NB4 (cell line): ENCODE data around the gene ZNF318.

Experiments used
- DNase-seq: peaks from one replicate; pipeline ENCODE4 v3.0.0; 2010; ENCODE audit warnings: low read depth
- H3K4me3 ChIP-seq: one replicate; pipeline ENCODE4 v1.5.1; 2011; ENCODE audit warnings: mild to moderate bottlenecking, low read depth, low read length, moderate library complexity
- MAX ChIP-seq: IDR thresholded peaks from 2 replicates; pipeline ENCODE4 v1.6.1; 2011; ENCODE audit warnings: low read depth, low read length
- MYC ChIP-seq: IDR thresholded peaks from 2 replicates; pipeline ENCODE4 v1.6.1; 2011; ENCODE audit warnings: low read depth, low read length
- POLR2A ChIP-seq: IDR thresholded peaks from 2 replicates; pipeline ENCODE4 v1.6.1; 2011; ENCODE audit warnings: mild to moderate bottlenecking; ENCODE audit not compliant: insufficient read length; ENCODE audit errors: extremely low read depth
- TF ChIP-seq, protein P1 (sequence below): IDR thresholded peaks from one replicate; pipeline ENCODE4 v1.5.1; 2012; ENCODE audit warnings: low read depth, low read length

The ZNF318 gene

GRCh38 chr6:43318011-43318410 is 51.4 kb downstream of the ZNF318 start:
- TF ChIP-seq MYC, result no peak
- TF ChIP-seq MAX, result no peak
- no peak for TF ChIP-seq POLR2A
- TF ChIP-seq, protein P1, sequence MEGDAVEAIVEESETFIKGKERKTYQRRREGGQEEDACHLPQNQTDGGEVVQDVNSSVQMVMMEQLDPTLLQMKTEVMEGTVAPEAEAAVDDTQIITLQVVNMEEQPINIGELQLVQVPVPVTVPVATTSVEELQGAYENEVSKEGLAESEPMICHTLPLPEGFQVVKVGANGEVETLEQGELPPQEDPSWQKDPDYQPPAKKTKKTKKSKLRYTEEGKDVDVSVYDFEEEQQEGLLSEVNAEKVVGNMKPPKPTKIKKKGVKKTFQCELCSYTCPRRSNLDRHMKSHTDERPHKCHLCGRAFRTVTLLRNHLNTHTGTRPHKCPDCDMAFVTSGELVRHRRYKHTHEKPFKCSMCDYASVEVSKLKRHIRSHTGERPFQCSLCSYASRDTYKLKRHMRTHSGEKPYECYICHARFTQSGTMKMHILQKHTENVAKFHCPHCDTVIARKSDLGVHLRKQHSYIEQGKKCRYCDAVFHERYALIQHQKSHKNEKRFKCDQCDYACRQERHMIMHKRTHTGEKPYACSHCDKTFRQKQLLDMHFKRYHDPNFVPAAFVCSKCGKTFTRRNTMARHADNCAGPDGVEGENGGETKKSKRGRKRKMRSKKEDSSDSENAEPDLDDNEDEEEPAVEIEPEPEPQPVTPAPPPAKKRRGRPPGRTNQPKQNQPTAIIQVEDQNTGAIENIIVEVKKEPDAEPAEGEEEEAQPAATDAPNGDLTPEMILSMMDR, result no peak

GRCh38 chr6:43313813-43314212 is 55.6 kb downstream of the ZNF318 start:
- TF ChIP-seq MAX (no peak), MYC (no peak), POLR2A (no peak)
- TF ChIP-seq, protein P1, result no peak
- no peak for DNase-seq
- no peak overlapping the region for H3K4me3 ChIP-seq

More at GRCh38 chr6:43318011-43318410, 51.4 kb downstream of the ZNF318 start:
- no peak overlapping the region for H3K4me3 ChIP-seq
- DNase-seq, result no peak

DNA sequence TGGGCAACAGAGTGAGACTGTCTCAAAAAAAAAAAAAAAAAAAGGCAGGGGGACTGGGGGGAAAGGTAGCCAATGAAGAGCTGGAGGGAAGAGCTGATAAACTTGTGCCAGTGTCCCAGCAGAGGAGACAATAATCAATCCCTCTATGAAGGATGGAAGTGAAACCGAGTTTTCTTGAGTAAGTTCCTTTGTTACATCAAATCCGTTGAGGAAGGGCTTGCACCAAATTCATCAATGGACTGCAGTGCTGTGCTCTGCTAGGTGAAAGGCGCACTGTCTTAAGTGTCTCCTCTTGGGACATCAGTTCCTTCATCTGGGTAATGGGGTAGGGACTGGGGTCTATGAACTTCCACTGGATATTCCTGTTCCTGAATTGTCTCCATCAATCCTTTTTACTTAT is 57.8 kb downstream of the ZNF318 start:
- DNase-seq, result peak; percentile 58
- H3K4me3 ChIP-seq, result no peak overlapping the region
- TF ChIP-seq MAX (no peak), POLR2A (no peak), MYC (no peak)
- TF ChIP-seq, protein P1, result no peak

DNA sequence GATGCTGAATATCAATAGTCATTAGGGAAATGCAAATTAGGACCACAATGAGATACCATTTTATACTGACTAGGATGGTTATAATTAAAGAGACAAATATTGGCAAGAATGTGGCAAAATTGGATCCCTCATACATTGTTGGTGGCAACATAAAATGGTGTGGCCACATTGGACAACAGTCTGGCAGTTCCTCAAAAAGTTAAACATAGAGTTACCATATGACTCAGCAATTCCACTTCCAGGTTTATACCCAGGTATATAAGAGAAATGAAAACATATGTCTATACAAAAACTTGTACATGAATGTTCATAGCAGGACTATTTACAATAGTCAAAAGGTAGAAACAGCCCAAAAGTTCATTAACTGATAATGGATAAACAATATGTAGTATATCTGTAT is 58.8 kb downstream of the ZNF318 start:
- no peak for TF ChIP-seq MYC
- DNase-seq, result peak; percentile 80
- no peak overlapping the region for H3K4me3 ChIP-seq

- no peak for DNase-seq
- TF ChIP-seq MAX (no peak), MYC (no peak), POLR2A (no peak)
- TF ChIP-seq, protein P1, result no peak
- no peak overlapping the region for H3K4me3 ChIP-seq
These were observed 59.3 kb downstream of the ZNF318 start for GRCh38 chr6:43310134-43310533.

DNA sequence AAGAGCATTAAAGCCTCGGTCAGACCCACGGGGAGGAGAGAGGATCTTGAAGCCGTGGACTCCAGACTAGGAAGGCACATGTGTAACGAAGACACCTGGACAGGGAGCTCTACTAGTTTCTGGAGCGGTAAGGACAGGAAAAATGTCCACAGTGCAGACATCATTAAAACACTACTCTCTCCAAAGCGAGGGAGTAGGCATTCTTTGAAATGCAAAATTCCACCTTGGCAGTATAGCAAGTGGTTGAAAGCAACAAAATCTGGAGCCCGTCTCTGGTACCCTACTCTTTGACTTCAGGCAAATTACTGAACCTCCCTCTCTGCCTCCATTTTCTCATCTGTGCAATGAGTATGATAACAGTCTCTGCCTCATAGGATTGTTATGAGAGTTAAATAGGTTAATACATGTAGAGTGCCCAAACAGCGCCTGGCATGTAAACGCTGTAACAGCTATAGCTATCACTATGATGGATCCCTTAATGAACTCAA is 60.4 kb downstream of the ZNF318 start:
- DNase-seq, result no peak
- TF ChIP-seq, protein P1, result no peak
- TF ChIP-seq POLR2A (no peak), MAX (no peak), MYC (no peak)
- no peak overlapping the region for H3K4me3 ChIP-seq
